ENCODE results near the gene NR5A1.

The NR5A1 gene
- 0 reads per million in 3 donors for total RNA-seq

DNA sequence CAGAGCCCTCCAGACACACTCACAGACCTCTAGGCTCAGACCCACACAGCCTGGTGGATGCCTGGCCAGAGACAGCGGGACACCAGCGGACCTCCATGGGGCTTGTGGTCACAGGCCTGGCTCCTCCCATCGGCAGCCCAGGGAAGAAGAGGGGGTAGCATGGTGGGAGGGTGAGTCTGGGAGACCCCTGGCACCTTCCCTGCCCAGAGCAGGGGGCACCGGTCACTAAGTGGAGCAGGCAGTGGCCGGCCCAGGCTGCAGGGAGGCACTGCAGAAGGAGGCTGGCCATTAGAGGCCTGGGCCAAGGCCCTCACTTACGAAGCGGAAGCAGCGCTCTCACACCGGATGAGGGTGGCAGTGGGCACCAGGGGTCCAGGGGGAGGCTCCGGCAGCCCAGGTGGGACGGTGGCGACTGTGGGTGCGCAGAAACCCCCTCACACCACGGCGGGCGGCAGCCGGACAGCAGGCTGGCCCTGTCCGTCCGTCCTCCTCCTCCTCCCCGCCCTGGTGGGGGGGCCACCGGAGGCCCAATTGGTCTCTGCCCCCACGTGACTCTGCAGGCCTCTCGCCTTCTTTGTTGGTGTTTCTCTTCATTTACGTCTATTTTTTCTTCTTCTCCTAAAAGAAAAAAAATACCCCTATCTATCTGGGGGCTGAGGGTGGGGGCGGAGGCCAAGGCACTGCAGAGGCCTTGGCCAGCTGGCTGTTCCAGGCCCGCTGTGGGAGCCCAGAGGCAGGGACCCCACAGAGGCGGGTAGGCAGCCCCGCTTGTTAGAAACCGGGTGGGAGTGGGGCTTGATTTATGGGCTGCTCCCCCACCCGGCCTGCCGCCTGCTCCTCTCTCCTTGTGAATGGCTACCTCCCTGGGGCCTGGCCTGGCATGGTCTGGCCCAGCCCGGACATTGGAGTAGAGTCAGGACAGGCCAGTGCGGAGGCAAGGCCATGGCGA, at the start of gene NR5A1:
Gene NR5A1, minus strand, starts transcription at position 469 of the 949 bp plus-strand sequence. CDS start 4,004 bp downstream, outside the sequence.
- peaks cover 9% of the 10 kb centered on the region for H3K4me1 ChIP-seq (ENCODE audit: control insufficient read depth, insufficient read depth, low read length, poor library complexity, severe bottlenecking)
- no peak within 1 kb of the TSS for H3K4me3 ChIP-seq (ENCODE audit: insufficient read depth, low read depth, low read length, poor library complexity, severe bottlenecking)
- H3K9me3 ChIP-seq (ENCODE audit: control insufficient read depth, low read length): no peaks in the 10 kb centered on the region
- no peaks in the 10 kb centered on the region for H3K36me3 ChIP-seq (ENCODE audit: control insufficient read depth, insufficient read depth, low read length)
- DNase-seq: no peak
- peaks cover 10% of the 10 kb centered on the region for H3K27me3 ChIP-seq (replicated peaks; ENCODE audit: control insufficient read depth, insufficient read depth, low read length, poor library complexity, severe bottlenecking)
- no peak within 1 kb of the TSS for H3K27ac ChIP-seq (ENCODE audit: insufficient read depth, low read length, poor library complexity, severe bottlenecking)

DNA sequence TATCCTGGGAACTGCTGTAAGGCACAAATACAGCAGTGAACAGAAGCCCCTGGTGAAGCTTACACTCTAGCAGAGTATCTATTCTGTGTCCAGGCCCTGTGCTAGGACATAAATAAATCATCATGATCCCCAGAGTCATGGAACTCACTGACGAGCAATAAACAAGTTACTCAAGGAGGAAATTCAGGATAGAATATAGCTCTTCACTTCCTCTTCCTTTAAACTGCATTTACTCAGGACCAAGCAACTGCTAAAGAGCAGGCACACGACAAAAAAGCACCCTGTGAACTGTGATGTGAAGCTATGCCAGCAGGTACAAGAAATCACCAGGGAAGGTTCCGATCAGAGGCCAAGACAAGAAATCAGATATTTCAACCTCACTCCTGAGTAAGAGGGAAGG, 47.8 kb upstream of the NR5A1 start:
- no peaks in the 10 kb centered on the region for H3K9me3 ChIP-seq (ENCODE audit: control insufficient read depth, low read length)
- DNase-seq: no peak
- no peak overlapping the region for H3K4me3 ChIP-seq (ENCODE audit: insufficient read depth, low read depth, low read length, poor library complexity, severe bottlenecking)
- H3K4me1 ChIP-seq (ENCODE audit: control insufficient read depth, insufficient read depth, low read length, poor library complexity, severe bottlenecking): no peaks in the 10 kb centered on the region
- no peaks in the 10 kb centered on the region for H3K27me3 ChIP-seq (replicated peaks; ENCODE audit: control insufficient read depth, insufficient read depth, low read length, poor library complexity, severe bottlenecking)
- H3K27ac ChIP-seq (ENCODE audit: insufficient read depth, low read length, poor library complexity, severe bottlenecking): no peak overlapping the region
- no peaks in the 10 kb centered on the region for H3K36me3 ChIP-seq (ENCODE audit: control insufficient read depth, insufficient read depth, low read length)

DNA sequence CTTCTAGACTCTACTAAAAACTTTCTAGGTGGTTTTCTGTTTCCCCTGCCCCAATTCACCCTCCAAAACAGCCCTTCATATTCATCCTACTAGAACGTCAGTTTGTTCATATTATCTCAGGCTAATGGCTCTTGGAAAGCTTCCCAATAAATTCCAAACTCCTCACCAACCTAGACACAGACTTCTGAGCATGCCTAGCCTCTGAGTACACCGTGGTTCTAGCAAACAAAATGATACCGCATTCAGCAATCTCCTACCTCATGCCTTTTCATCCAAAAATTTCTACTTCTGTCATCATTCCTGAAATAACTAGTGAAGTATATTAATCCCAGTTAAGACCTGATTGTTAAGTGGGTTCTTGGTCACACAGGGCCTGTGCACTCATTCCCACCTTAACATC, 46.5 kb upstream of the NR5A1 start:
- no peak overlapping the region for H3K27ac ChIP-seq (ENCODE audit: insufficient read depth, low read length, poor library complexity, severe bottlenecking)
- H3K36me3 ChIP-seq (ENCODE audit: control insufficient read depth, insufficient read depth, low read length): no peaks in the 10 kb centered on the region
- no peaks in the 10 kb centered on the region for H3K4me1 ChIP-seq (ENCODE audit: control insufficient read depth, insufficient read depth, low read length, poor library complexity, severe bottlenecking)
- H3K27me3 ChIP-seq (replicated peaks; ENCODE audit: control insufficient read depth, insufficient read depth, low read length, poor library complexity, severe bottlenecking): no peaks in the 10 kb centered on the region
- no peak for DNase-seq
- H3K9me3 ChIP-seq (ENCODE audit: control insufficient read depth, low read length): no peaks in the 10 kb centered on the region
- H3K4me3 ChIP-seq (ENCODE audit: insufficient read depth, low read depth, low read length, poor library complexity, severe bottlenecking): no peak overlapping the region

DNA sequence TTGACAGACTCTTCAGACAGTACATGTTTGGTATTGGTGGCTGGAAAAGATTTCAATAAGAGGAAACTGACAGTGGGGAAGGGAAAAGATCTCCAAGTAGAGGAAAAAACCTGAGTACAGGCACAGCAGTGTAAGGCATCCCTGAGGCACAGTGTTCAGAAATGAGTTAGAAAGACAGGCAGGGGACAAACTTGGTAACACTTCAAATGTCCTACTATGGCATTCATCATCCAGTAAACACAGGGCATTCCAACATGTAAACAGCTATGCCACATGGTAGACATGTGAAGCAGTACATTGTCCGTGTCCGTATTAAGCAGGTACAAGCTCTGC, 45.0 kb upstream of the NR5A1 start:
- DNase-seq: no peak
- no peaks in the 10 kb centered on the region for H3K27me3 ChIP-seq (replicated peaks; ENCODE audit: control insufficient read depth, insufficient read depth, low read length, poor library complexity, severe bottlenecking)
- no peaks in the 10 kb centered on the region for H3K36me3 ChIP-seq (ENCODE audit: control insufficient read depth, insufficient read depth, low read length)
- H3K9me3 ChIP-seq (ENCODE audit: control insufficient read depth, low read length): no peaks in the 10 kb centered on the region
- H3K4me3 ChIP-seq (ENCODE audit: insufficient read depth, low read depth, low read length, poor library complexity, severe bottlenecking): no peak overlapping the region
- no peak overlapping the region for H3K27ac ChIP-seq (ENCODE audit: insufficient read depth, low read length, poor library complexity, severe bottlenecking)
- H3K4me1 ChIP-seq (ENCODE audit: control insufficient read depth, insufficient read depth, low read length, poor library complexity, severe bottlenecking): no peaks in the 10 kb centered on the region

DNA sequence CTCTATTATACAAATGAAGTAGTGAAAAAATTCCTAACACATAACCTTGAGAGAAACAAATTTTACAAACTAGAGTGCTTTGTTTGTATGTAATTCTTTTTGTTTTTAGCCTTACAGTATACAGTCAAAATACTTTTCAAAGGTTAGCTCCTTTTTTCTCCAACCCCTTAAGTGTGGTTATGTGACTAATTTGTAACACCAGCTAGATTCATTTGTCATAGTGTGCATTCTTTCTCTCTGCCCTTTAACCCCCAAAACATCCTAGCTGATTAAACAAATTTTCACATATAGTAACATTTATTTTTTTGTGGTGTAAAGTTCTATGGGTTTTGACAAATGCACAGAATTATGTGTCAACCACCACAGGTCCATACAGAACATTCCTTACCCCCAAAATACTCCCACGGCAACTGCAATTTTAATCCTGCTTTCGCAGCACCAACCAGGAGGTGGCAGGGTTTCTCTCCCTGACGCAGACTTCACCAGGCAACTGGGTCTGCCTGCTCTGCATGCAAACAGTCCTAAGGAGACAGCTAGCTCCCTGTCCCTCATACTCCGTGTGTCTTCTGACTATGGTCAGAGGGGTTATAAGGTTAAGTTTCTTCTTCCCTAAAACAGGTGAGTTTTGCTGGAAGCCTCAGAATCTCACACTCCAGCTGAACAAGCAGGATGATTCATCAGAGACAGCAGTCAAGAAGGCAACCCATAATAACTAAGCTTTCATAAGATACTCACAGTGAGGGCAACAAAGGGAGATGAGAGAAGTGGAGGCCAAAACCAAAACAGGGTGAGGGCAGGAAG, 44.5 kb upstream of the NR5A1 start:
- Histone ChIP-seq H3K4me3 (ENCODE audit: insufficient read depth, low read depth, low read length, poor library complexity, severe bottlenecking) (no peak overlapping the region), H3K27ac (ENCODE audit: insufficient read depth, low read length, poor library complexity, severe bottlenecking) (no peak overlapping the region), H3K36me3 (ENCODE audit: control insufficient read depth, insufficient read depth, low read length) (no peaks in the 10 kb centered on the region), H3K27me3 (replicated peaks; ENCODE audit: control insufficient read depth, insufficient read depth, low read length, poor library complexity, severe bottlenecking) (no peaks in the 10 kb centered on the region), H3K4me1 (ENCODE audit: control insufficient read depth, insufficient read depth, low read length, poor library complexity, severe bottlenecking) (no peaks in the 10 kb centered on the region), H3K9me3 (ENCODE audit: control insufficient read depth, low read length) (no peaks in the 10 kb centered on the region)
- no peak for DNase-seq

DNA sequence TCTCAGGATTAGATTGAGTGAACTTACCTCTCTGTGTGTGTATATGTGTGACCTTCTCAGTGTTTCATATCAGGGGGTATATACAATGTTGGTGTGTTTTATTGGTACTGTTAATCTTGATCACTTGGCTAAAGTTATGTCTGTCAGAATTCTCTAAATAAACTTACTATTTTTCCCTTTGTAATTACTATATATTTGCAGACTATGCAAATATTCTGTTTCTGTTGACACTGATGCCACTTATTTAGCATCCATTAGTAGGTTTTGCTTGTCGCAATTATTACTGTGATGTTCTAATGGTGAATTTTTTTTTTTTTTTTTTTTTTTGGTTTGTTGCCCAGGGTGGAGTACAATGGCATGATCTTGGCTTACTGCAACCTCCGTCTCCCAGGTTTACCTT, 42.9 kb upstream of the NR5A1 start:
- H3K4me3 ChIP-seq (ENCODE audit: insufficient read depth, low read depth, low read length, poor library complexity, severe bottlenecking): no peak overlapping the region

DNA sequence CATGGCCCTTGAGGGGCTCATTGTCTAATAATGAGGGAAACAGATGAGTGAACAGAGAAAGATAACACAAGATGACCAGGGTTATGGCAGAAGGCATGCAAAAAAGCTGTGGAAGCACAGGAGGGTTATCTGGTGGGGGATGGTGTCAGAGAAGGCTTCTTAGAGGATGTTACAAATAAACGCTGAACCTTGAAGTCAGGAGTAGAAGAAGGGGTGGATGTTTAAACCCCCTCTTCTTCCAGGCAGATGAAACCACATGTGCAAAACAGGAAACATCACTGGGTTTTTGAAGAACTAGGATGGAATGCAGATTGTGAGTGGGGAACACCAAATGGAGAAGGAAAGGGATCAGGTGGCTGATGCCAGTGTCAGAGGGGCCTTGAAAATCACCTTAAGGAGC, 41.8 kb upstream of the NR5A1 start:
- Histone ChIP-seq H3K4me3 (ENCODE audit: insufficient read depth, low read depth, low read length, poor library complexity, severe bottlenecking) (no peak overlapping the region), H3K4me1 (ENCODE audit: control insufficient read depth, insufficient read depth, low read length, poor library complexity, severe bottlenecking) (no peaks in the 10 kb centered on the region), H3K27me3 (replicated peaks; ENCODE audit: control insufficient read depth, insufficient read depth, low read length, poor library complexity, severe bottlenecking) (no peaks in the 10 kb centered on the region), H3K36me3 (ENCODE audit: control insufficient read depth, insufficient read depth, low read length) (no peaks in the 10 kb centered on the region), H3K27ac (ENCODE audit: insufficient read depth, low read length, poor library complexity, severe bottlenecking) (no peak overlapping the region), H3K9me3 (ENCODE audit: control insufficient read depth, low read length) (no peaks in the 10 kb centered on the region)
- no peak for DNase-seq

More for the DNA sequence above, 42.9 kb upstream of the NR5A1 start:
- Histone ChIP-seq H3K27me3 (replicated peaks; ENCODE audit: control insufficient read depth, insufficient read depth, low read length, poor library complexity, severe bottlenecking) (no peaks in the 10 kb centered on the region), H3K27ac (ENCODE audit: insufficient read depth, low read length, poor library complexity, severe bottlenecking) (no peak overlapping the region), H3K36me3 (ENCODE audit: control insufficient read depth, insufficient read depth, low read length) (no peaks in the 10 kb centered on the region), H3K9me3 (ENCODE audit: control insufficient read depth, low read length) (no peaks in the 10 kb centered on the region), H3K4me1 (ENCODE audit: control insufficient read depth, insufficient read depth, low read length, poor library complexity, severe bottlenecking) (no peaks in the 10 kb centered on the region)
- no peak for DNase-seq

DNA sequence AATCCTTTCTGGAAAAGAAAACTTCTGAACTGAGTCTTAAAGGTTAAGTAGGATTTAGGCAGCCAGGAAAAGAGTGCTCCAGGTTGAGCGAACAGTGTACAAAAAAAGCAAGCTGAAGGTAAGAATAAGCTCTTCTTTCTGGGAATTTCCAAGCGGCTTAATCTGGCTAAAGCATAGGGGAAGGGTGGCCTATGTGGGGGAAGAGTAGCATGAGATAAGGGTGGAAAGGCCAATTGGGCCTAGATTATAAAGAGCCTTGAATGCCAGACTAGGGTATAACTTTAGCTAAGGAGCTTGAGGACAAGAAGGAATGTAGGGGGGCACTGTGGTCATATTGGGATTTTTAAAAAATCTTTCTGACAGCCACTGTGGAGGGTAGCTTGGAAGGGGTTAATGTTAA, 37.3 kb upstream of the NR5A1 start:
- no peak for DNase-seq
- no peaks in the 10 kb centered on the region for H3K27me3 ChIP-seq (replicated peaks; ENCODE audit: control insufficient read depth, insufficient read depth, low read length, poor library complexity, severe bottlenecking)
- no peaks in the 10 kb centered on the region for H3K36me3 ChIP-seq (ENCODE audit: control insufficient read depth, insufficient read depth, low read length)
- no peak overlapping the region for H3K27ac ChIP-seq (ENCODE audit: insufficient read depth, low read length, poor library complexity, severe bottlenecking)
- no peaks in the 10 kb centered on the region for H3K4me1 ChIP-seq (ENCODE audit: control insufficient read depth, insufficient read depth, low read length, poor library complexity, severe bottlenecking)
- H3K9me3 ChIP-seq (ENCODE audit: control insufficient read depth, low read length): no peaks in the 10 kb centered on the region
- no peak overlapping the region for H3K4me3 ChIP-seq (ENCODE audit: insufficient read depth, low read depth, low read length, poor library complexity, severe bottlenecking)

DNA sequence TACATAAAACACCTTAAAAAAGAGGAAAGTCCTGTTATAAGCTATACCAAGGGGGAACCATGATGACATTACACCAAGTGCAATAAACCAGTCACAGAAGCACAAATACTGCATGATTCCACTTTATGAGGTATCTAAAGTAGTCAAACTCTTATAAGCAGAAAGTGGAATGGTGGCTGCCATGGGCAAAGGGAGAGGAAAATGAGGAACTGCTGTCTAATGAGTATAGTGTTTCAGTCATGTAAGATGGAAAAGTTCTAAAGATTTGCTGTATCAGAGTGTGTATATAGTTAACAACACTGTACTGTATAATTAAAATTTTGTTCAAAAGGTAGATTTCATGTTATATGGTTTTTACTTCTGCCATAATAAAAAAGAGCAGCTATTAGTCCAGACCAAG, 34.6 kb upstream of the NR5A1 start:
- H3K4me1 ChIP-seq (ENCODE audit: control insufficient read depth, insufficient read depth, low read length, poor library complexity, severe bottlenecking): no peaks in the 10 kb centered on the region
- no peaks in the 10 kb centered on the region for H3K36me3 ChIP-seq (ENCODE audit: control insufficient read depth, insufficient read depth, low read length)
- DNase-seq: no peak
- H3K9me3 ChIP-seq (ENCODE audit: control insufficient read depth, low read length): no peaks in the 10 kb centered on the region
- H3K4me3 ChIP-seq (ENCODE audit: insufficient read depth, low read depth, low read length, poor library complexity, severe bottlenecking): no peak overlapping the region
- H3K27ac ChIP-seq (ENCODE audit: insufficient read depth, low read length, poor library complexity, severe bottlenecking): no peak overlapping the region
- no peaks in the 10 kb centered on the region for H3K27me3 ChIP-seq (replicated peaks; ENCODE audit: control insufficient read depth, insufficient read depth, low read length, poor library complexity, severe bottlenecking)

DNA sequence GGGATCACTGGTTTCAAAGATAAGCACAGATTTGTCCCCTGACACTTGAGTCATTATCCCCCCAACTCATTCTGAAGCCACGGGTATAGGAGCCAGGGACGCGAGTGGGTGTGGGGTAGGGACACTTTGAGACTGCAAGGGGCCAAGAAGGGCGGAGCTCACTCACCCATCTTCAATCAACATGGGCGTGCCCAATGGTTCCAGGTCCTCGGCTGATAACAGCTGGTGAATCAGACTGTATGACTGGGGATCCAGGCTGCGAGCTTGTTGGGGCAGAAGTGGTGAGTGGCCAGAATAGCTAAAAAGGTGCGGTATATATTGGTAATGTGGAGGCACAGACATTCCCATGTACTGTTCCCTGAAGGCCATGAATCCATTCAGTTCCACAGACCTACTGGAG, 30.7 kb upstream of the NR5A1 start:
- Histone ChIP-seq H3K27ac (ENCODE audit: insufficient read depth, low read length, poor library complexity, severe bottlenecking) (no peak overlapping the region), H3K9me3 (ENCODE audit: control insufficient read depth, low read length) (no peaks in the 10 kb centered on the region), H3K27me3 (replicated peaks; ENCODE audit: control insufficient read depth, insufficient read depth, low read length, poor library complexity, severe bottlenecking) (no peaks in the 10 kb centered on the region), H3K4me3 (ENCODE audit: insufficient read depth, low read depth, low read length, poor library complexity, severe bottlenecking) (no peak overlapping the region), H3K4me1 (ENCODE audit: control insufficient read depth, insufficient read depth, low read length, poor library complexity, severe bottlenecking) (no peaks in the 10 kb centered on the region), H3K36me3 (ENCODE audit: control insufficient read depth, insufficient read depth, low read length) (no peaks in the 10 kb centered on the region)
- no peak for DNase-seq

Data from effector memory CD4-positive, alpha-beta T cell (primary cell).